HG03378 (cell line): ENCODE measurements around the gene ZNF774.
"Not testable (repeated sequence)": the region's sequence is repeated elsewhere in the genome, so short reads cannot be mapped to it uniquely, and the experiment has no call there.

Experiments used
- ATAC-seq: cut with Tn5 transposase; IDR thresholded peaks from one replicate; pipeline ENCODE4 v1.9.1; 2021; ENCODE audit warnings: mild to moderate bottlenecking, moderate library complexity; ENCODE audit not compliant: unreplicated experiment

The ZNF774 gene

GRCh38 chr15:90388462-90389380, 36.6 kb downstream of the ZNF774 start:
- ATAC-seq, result peak; percentile 30

- ATAC-seq, result no peak
These were observed 37.4 kb downstream of the ZNF774 start for GRCh38 chr15:90389513-90389912.

- no peak for ATAC-seq
These were observed 41.0 kb downstream of the ZNF774 start for GRCh38 chr15:90393040-90393439.

- no peak for ATAC-seq
These were observed 42.0 kb downstream of the ZNF774 start for GRCh38 chr15:90394074-90394473.

- no peak for ATAC-seq
These were observed 42.8 kb downstream of the ZNF774 start for GRCh38 chr15:90394748-90395442.

DNA sequence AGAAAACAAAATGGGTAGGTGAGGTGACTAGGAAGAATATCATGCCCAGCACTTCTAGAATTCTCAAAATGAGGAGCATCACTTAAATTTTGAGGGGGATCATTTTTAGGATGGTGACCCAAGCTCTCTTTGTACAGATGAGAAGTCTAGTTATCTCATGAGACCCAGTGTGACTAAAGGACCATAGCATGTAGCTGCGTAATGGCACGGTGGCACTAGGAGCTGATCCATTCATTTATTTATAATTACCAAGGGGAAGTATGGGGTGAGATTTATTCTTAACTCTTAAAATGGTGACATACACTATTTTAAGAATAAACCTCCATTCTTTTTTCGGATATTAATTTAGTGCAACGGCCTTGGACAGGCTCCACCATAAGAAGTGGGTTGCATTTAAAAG, 44.2 kb downstream of the ZNF774 start:
- ATAC-seq, result no peak

- ATAC-seq, result no peak
These were observed 48.1 kb downstream of the ZNF774 start for GRCh38 chr15:90400005-90400758.

- ATAC-seq, result peak; percentile 97
These were observed 48.8 kb downstream of the ZNF774 start for GRCh38 chr15:90400759-90401314.

GRCh38 chr15:90401495-90401894, 49.4 kb downstream of the ZNF774 start:
- ATAC-seq, result no peak

GRCh38 chr15:90402223-90402622, 50.1 kb downstream of the ZNF774 start:
- ATAC-seq, result no peak

DNA sequence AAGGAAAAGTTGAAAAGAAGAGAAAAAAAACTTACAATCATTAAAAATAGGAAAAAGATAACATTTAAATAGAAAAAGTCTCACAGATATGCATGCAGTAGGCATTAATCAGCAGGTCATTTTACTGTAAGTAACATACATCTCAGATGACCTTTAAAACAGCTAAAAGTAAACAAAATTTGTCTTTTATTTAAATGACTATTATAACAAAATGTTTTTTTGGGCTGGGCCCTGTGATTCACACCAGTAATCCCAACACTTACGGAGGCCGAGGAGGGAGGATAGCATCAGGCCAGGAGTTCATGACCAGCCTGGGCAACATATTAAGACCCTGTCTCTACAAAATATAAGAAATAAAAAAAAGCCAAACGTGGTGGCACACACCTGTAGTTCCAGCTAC, 50.7 kb downstream of the ZNF774 start:
- ATAC-seq, result no peak

DNA sequence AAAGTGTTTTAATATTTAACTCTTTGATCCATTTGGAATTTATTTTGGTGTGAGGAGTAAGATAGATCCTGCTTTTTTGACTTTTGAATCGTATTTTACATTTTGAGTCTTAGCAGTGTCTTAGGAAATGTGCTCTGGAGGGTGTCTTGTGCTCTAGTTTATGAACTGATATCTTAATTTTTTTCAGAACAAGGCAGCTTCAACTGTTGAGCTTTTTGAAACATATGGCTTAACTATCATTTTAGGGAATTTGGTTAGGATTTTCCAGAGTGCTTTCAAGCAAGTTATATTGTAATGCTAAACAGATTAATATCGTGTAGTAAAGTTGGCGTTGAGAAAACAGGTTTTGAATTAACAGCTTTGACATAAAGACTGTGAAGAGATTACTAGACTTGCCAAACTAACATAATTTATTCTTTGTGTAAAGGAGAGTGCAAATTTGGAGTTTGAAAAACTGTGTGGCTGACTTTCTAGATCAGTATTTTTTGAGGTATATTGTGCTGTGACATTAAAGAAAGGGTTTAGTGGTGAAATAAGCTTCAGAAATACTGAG, 53.0 kb downstream of the ZNF774 start:
- ATAC-seq, result no peak

GRCh38 chr15:90407336-90407735, 55.3 kb downstream of the ZNF774 start:
- ATAC-seq, result no peak

GRCh38 chr15:90407871-90408317, 55.8 kb downstream of the ZNF774 start:
- no peak for ATAC-seq

DNA sequence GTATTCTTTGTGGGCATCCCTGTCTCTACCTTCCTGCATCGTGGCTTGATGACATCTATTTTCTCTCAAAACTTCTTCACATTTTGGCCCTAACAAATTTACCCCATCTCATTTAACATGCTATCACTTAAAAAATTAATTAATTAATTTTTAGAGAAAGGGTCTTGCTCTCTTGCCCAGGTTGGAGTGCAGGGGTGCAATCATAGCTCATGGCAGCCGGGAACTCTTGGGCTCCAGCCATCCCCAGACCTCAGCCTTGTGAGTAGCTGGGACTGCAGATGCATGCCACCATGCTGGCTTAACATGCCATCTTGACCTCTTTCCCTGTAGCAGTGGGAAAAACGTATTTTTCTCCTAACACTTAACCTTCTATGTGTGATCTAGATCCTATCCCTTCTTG, 56.6 kb downstream of the ZNF774 start:
- no peak for ATAC-seq

- not testable (repeated sequence) for ATAC-seq
These were observed 57.5 kb downstream of the ZNF774 start for GRCh38 chr15:90409587-90409986.

- not testable (repeated sequence) for ATAC-seq
These were observed 58.2 kb downstream of the ZNF774 start for GRCh38 chr15:90410316-90410715.

GRCh38 chr15:90411176-90411575, 59.1 kb downstream of the ZNF774 start:
- no peak for ATAC-seq
